NCI-H774 (cell line): Measurements from ENCODE around the gene NMD3.
"Not testable (repeated sequence)": the region's sequence is repeated elsewhere in the genome, so short reads cannot be mapped to it uniquely, and the experiment has no call there.

Experiments used
- DNase-seq: peaks from one replicate; lab custom pipeline; 2025; lab: John Stamatoyannopoulos, UW

NMD3 gene

GRCh38 chr3:161275919-161276318 lies 54.8 kb downstream of the NMD3 start:
- DNase-seq, result no peak

DNA sequence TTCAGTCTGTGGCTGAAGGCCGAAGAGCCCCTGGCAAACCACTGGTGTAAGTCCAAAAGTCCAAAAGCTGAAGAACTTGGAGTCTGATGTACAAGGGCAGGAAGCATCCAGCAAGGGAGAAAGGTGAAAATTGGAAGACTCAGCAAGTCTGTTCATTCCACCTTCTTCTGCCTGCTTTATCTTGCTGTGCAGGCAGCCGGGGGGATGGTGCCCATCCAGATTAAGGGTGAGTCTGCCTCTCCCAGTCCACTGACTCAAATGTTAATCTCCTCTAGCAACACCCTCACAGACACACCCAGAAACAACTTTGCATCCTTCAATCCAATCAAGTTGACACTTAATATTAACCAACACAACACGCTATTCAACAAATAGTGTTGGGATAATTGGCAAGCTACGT lies 61.3 kb downstream of the NMD3 start:
- DNase-seq, result not testable (repeated sequence)

DNA sequence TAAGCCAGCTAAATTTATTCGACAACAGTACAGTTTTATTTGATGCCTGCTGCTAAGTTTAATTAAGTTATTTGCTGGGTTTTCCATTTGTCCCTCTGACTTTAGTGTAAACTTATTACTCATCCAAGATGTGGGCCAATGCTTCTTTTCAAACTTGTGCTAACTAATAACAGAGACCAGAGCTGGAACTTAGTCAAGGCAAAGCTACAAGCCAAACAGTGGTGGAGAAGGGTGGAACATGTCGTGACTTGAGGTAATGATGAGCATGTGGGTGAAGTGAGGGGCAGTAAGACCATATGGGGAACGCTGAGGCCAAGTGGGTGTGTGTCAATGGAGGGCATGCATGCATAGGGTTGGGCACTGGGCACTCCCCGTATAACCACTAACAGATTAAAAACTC lies 63.9 kb downstream of the NMD3 start:
- DNase-seq, result no peak

- no peak for DNase-seq
These were observed 68.1 kb downstream of the NMD3 start for GRCh38 chr3:161289174-161289573.

DNA sequence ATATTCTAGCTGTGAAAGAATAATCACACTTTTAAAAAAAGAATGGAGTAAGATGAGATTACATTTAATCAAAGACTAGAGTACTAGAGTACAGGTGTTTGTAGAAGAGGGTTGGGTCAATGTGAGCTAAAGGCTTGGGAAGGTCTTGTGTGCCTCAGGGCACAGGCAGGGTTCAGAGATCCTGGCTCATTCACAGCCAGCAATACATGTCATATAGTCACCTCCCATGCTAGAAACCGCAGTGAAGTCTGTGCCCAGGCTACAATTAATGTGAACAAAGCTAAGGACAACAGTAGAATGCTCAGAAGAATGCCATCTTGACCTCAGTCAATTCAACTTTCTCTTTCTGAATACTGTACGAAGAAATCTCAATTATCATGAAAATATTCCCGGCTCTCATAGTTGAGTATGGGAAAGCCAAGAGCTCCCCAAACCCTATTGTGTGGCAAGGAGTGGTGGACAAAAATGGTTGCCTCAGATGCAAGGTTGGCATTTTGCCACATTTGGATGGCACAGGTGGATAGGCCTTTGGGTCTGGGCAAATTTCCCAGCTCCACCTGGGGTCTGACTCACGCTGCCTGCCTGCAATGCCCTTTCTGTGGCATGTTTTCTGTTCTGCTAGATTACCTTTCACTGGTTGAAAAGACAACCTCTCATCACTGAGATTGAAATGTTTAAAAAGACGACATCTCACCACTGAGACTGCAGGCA lies 70.2 kb downstream of the NMD3 start:
- DNase-seq, result no peak

GRCh38 chr3:161293381-161293780 lies 72.3 kb downstream of the NMD3 start:
- no peak for DNase-seq

- DNase-seq, result no peak
These were observed 74.2 kb downstream of the NMD3 start for GRCh38 chr3:161295325-161295724.

- no peak for DNase-seq
These were observed 75.7 kb downstream of the NMD3 start for GRCh38 chr3:161296814-161297213.
